K562 (cell line): ENCODE results near the gene RASIP1. TPM values are rescaled to one million over a fixed set of nuclear protein-coding genes. Genes with fewer than 3 reads are reported as not detected.

Source experiments
- BACH1 ChIP-seq: fragments of 200-800 bp; sonication (Bioruptor generic); IDR thresholded peaks from 2 replicates; pipeline ENCODE4 v1.6.1; 2016; ENCODE audit warnings: missing genetic modification characterization, missing compliant biosample characterization
- BMI1 ChIP-seq: fragments of 150-350 bp; IDR thresholded peaks from 2 replicates; pipeline ENCODE4 v1.6.1; 2014; ENCODE audit warnings: low read length
- CREM ChIP-seq: IDR thresholded peaks from 2 replicates; pipeline ENCODE4 v1.6.1; 2014; ENCODE audit warnings: antibody characterized with exemption, low read depth
- GABPB1 ChIP-seq: sonication (generic); formaldehyde crosslinking; IDR thresholded peaks from 2 replicates; pipeline ENCODE4 v1.8.0; 2022; ENCODE audit warnings: mild to moderate bottlenecking, missing genetic modification reagents
- GTF2F1 ChIP-seq: IDR thresholded peaks from 2 replicates; pipeline ENCODE4 v1.6.1; 2011; ENCODE audit warnings: low read depth, low read length, improper control_type of control experiment
- HBP1 ChIP-seq: fragments of 450-650 bp; formaldehyde crosslinking; IDR thresholded peaks from 2 replicates; pipeline ENCODE4 v1.4.0; 2022; ENCODE audit warnings: missing genetic modification characterization
- HDAC3 ChIP-seq: fragments of 450-650 bp; IDR thresholded peaks from 2 replicates; pipeline ENCODE4 v1.6.1; 2018; ENCODE audit warnings: borderline replicate concordance, mild to moderate bottlenecking, moderate library complexity; ENCODE audit not compliant: partially characterized antibody
- KDM4B ChIP-seq, 2 experiments: fragments of 450-650 bp in 1 of 2; sonication (generic) in 1 of 2; IDR thresholded peaks; 2 replicates each; pipeline ENCODE4 v1.6.1; 2016 to 2017; ENCODE audit warnings: borderline replicate concordance in 2 of 2, antibody characterized with exemption in 1 of 2, low read depth in 1 of 2, mild to moderate bottlenecking in 1 of 2
- KDM5B ChIP-seq: fragments of 200-600 bp; sonication (generic); IDR thresholded peaks from 2 replicates; pipeline ENCODE4 v1.6.1; 2012; ENCODE audit warnings: low read depth, mild to moderate bottlenecking, moderate library complexity, low read length, control low read depth, inconsistent platforms; ENCODE audit not compliant: insufficient replicate concordance
- POLR2A ChIP-seq: fragments of 450-650 bp; conservative IDR thresholded peaks from 2 replicates; pipeline ENCODE4 v1.6.1; 2016
- RBBP5 ChIP-seq: fragments of 200-600 bp; sonication (generic); IDR thresholded peaks from 2 replicates; pipeline ENCODE4 v1.6.1; 2012; ENCODE audit warnings: borderline replicate concordance, mild to moderate bottlenecking, low read length, control low read depth, inconsistent platforms; ENCODE audit not compliant: insufficient read depth, poor library complexity, severe bottlenecking
- RHOXF2B ChIP-seq: fragments of 250-450 bp; sonication (Bioruptor Pico); conservative IDR thresholded peaks from 2 replicates; pipeline ENCODE4 v1.5.1; 2021
- SIN3B ChIP-seq: fragments of 450-650 bp; IDR thresholded peaks from 2 replicates; pipeline ENCODE4 v1.6.1; 2017; ENCODE audit warnings: low read depth, mild to moderate bottlenecking, moderate library complexity
- SP1 ChIP-seq: sonication (generic); formaldehyde crosslinking; IDR thresholded peaks from 2 replicates; pipeline ENCODE4 v1.8.1; 2022; ENCODE audit warnings: mild to moderate bottlenecking, missing genetic modification reagents
- TRIM28 ChIP-seq: fragments of 450-650 bp; IDR thresholded peaks from 2 replicates; pipeline ENCODE4 v1.6.1; 2017
- YY1 ChIP-seq, 3 experiments: IDR thresholded peaks; 2 replicates each; pipeline ENCODE4 v1.6.1; 2011; ENCODE audit warnings: low read length in 2 of 3, mild to moderate bottlenecking in 2 of 3, moderate library complexity in 2 of 3, borderline replicate concordance in 1 of 3, control low read depth in 1 of 3, low read depth in 1 of 3; ENCODE audit not compliant: insufficient read depth in 3 of 3, insufficient replicate concordance in 2 of 3, control insufficient read depth in 1 of 3, insufficient read length in 1 of 3; ENCODE audit errors: extremely low read depth in 1 of 3
- ZBTB1 ChIP-seq: sonication (generic); formaldehyde crosslinking; IDR thresholded peaks from 2 replicates; pipeline ENCODE4 v1.8.1; 2023; ENCODE audit warnings: missing genetic modification reagents, low read depth, mild to moderate bottlenecking, borderline replicate concordance
- ZMIZ1 ChIP-seq, 2 experiments: fragments of 150-350 bp in 1 of 2; IDR thresholded peaks; 2 replicates each; pipeline ENCODE4 v1.6.1; 2012 to 2016; ENCODE audit warnings: low read depth in 2 of 2, low read length in 2 of 2, mild to moderate bottlenecking in 1 of 2, moderate library complexity in 1 of 2
- ZNF57 ChIP-seq: fragments of 450-650 bp; formaldehyde crosslinking; IDR thresholded peaks from 2 replicates; pipeline ENCODE4 v1.4.0; 2020; ENCODE audit warnings: mild to moderate bottlenecking, moderate library complexity
- ZNF707 ChIP-seq: fragments of 250-450 bp; sonication (Bioruptor Pico); conservative IDR thresholded peaks from 2 replicates; pipeline ENCODE4 v1.8.0; 2022; ENCODE audit warnings: inconsistent platforms, mild to moderate bottlenecking, moderate library complexity
- polyA plus RNA-seq, 8 experiments: library from polyadenylated mRNA; depleted of rRNA in 4 of 8; stranded (reverse) in 5 of 8; unstranded in 3 of 8; fragments of >200 nt; fragmentation: Nextera tagmentation in 2 of 8; fragmentation: Illumina TruSeq in 1 of 8; extraction: Ambion mirVana in 2 of 8; extraction: Trizol in 1 of 8; gene quantifications; 2 replicates each; pipeline versions ENCODE4 v1.2.1 to v1.2.3, GENCODE V29; 2011 to 2014; ENCODE audit warnings: inconsistent platforms in 1 of 8, missing spikeins in 1 of 8
- total RNA-seq, 7 experiments: library from RNA; depleted of rRNA in 6 of 7; stranded (reverse); fragments of >200 nt in 6 of 7; fragmentation: Illumina TruSeq in 2 of 7; extraction: Trizol in 2 of 7; gene quantifications; 2 replicates each; pipeline versions ENCODE4 v1.2.1 to v1.2.3, GENCODE V29; 2011 to 2021; ENCODE audit warnings: low replicate concordance in 1 of 7
- TF ChIP-seq, protein P1 (sequence below): fragments of 250-450 bp; sonication (Bioruptor Pico); IDR thresholded peaks from 2 replicates; pipeline ENCODE4 v1.8.0; 2021; ENCODE audit warnings: moderate library complexity, mild to moderate bottlenecking, inconsistent platforms

RASIP1 gene
- total and polyA plus RNA-seq, 9 of the 15 experiments (the other 6 are each of a cell fraction or from before 2014, with no cell fraction given) = 0.20 to 4.7 (median 1.5) TPM

- TF ChIP-seq, protein P1, sequence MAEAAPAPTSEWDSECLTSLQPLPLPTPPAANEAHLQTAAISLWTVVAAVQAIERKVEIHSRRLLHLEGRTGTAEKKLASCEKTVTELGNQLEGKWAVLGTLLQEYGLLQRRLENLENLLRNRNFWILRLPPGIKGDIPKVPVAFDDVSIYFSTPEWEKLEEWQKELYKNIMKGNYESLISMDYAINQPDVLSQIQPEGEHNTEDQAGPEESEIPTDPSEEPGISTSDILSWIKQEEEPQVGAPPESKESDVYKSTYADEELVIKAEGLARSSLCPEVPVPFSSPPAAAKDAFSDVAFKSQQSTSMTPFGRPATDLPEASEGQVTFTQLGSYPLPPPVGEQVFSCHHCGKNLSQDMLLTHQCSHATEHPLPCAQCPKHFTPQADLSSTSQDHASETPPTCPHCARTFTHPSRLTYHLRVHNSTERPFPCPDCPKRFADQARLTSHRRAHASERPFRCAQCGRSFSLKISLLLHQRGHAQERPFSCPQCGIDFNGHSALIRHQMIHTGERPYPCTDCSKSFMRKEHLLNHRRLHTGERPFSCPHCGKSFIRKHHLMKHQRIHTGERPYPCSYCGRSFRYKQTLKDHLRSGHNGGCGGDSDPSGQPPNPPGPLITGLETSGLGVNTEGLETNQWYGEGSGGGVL (CRISPR knock-in tag) = no peak
- TF ChIP-seq KDM4B (IDR thresholded peaks at IDR 0.05; ENCODE audit: borderline replicate concordance in 2 of 2, low read depth in 1 of 2) = no peak
- no peak for TF ChIP-seq ZNF707 (CRISPR knock-in tag)
- no peak for TF ChIP-seq BACH1
- no peak for TF ChIP-seq HDAC3
- 0 out of 2 replicates have a peak, but pooled peaks have one; percentile 53 for TF ChIP-seq GABPB1
- peak; percentile 73 for TF ChIP-seq SP1 (CRISPR knock-in tag)
- TF ChIP-seq ZBTB1 (CRISPR knock-in tag) = 0 out of 2 replicates have a peak, but pooled peaks have one; percentile 14
- TF ChIP-seq YY1 (IDR thresholded peaks at IDR 0.05; ENCODE audit: borderline replicate concordance in 1 of 3, control insufficient read depth in 1 of 3, extremely low read depth in 1 of 3, insufficient read depth in 3 of 3, insufficient read length in 1 of 3, insufficient replicate concordance in 2 of 3, low read depth in 1 of 3, low read length in 2 of 3) = peak in 1 of 3 experiments; percentile 31
- TF ChIP-seq POLR2A = peak; percentile 59; the same call in 1 of the 2 replicates
- TF ChIP-seq HBP1 = 0 out of 2 replicates have a peak, but pooled peaks have one; percentile 27
- TF ChIP-seq ZMIZ1 (IDR thresholded peaks at IDR 0.05; ENCODE audit: low read depth in 2 of 2, low read length in 2 of 2) = no peak
- TF ChIP-seq KDM5B = no peak
- TF ChIP-seq SIN3B = no peak
- no peak for TF ChIP-seq GTF2F1
- TF ChIP-seq TRIM28 = no peak
- no peak for TF ChIP-seq CREM
- no peak for TF ChIP-seq ZNF57 (CRISPR knock-in tag)
- TF ChIP-seq RHOXF2B (CRISPR knock-in tag) = no peak
- TF ChIP-seq RBBP5 = no peak
- TF ChIP-seq BMI1 = no peak
Measured at GRCh38 chr19:48737360-48737998, 2.9 kb downstream of the RASIP1 start (continued).
